GM19438 (cell line): ENCODE measurements around the gene OR52B6.
A peak's percentile ranks its signal among the peaks of the same experiment; 100 is the strongest.
"Not testable (repeated sequence)": the region's sequence is repeated elsewhere in the genome, so short reads cannot be mapped to it uniquely, and the experiment has no call there.

Experiments used
- ATAC-seq: cut with Tn5 transposase; IDR thresholded peaks from one replicate; pipeline ENCODE4 v1.9.1; 2021; ENCODE audit warnings: low read depth; ENCODE audit not compliant: unreplicated experiment

OR52B6 gene

DNA sequence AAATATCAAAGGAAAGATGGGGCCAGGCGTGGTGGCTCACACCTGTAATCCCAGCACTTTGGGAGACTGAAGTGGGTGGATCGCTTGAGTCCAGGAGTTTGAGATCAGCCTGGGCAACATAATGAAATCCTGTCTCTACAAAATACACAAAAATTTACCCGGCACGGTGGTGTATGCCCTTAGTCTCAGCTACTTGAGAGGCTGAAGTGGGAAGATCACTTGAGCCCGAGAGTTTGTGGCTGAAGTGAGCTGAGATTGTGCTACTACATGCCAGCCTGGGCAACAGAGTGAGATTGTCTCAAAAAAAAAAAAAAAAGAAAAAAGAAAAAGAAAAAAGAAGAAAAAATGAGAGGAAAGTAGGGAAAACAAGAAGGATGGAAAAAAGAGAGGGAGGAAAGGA lies 11.9 kb downstream of the OR52B6 start:
- no peak for ATAC-seq

DNA sequence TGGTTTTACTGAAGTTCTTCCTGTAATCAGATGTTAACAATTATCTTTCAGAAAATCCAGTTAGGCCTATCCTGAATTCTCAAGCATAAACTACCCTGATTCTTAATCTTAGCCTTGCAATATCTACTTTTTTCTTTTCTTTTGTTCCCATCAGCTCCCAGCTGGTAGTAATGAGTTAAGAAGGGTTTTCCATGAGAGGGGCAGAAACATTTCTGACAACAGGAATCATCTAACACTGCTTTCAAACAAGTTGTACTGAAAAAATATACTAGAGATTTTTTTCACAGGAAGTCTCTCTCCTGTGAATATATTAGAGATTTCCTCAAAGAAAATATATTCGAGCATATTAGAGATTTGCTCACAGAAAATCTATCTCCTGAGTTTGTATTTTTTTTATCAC lies 12.5 kb downstream of the OR52B6 start:
- ATAC-seq, result no peak

GRCh38 chr11:5596607-5597201 lies 16.0 kb downstream of the OR52B6 start, which contains the start of gene TRIM6:
Gene TRIM6 (plus strand): TSS chr11:5596637. CDS start chr11:5596898, 261 bp downstream.
- ATAC-seq, result no peak

- no peak for ATAC-seq
These were observed 17.3 kb downstream of the OR52B6 start for GRCh38 chr11:5597953-5598352.

GRCh38 chr11:5600374-5600851 lies 19.7 kb downstream of the OR52B6 start:
- ATAC-seq, result peak; percentile 76

- ATAC-seq, result not testable (repeated sequence)
These were observed 22.1 kb downstream of the OR52B6 start for GRCh38 chr11:5602791-5603190.

DNA sequence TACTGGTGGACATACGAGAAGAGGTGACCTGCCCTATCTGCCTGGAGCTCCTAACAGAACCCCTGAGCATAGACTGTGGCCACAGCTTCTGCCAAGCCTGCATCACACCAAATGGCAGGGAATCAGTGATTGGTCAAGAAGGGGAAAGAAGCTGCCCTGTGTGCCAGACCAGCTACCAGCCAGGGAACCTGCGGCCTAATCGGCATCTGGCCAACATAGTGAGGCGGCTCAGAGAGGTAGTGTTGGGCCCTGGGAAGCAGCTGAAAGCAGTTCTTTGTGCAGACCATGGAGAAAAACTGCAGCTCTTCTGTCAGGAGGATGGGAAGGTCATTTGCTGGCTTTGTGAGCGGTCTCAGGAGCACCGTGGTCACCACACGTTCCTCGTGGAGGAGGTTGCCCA lies 22.6 kb downstream of the OR52B6 start:
- no peak for ATAC-seq

DNA sequence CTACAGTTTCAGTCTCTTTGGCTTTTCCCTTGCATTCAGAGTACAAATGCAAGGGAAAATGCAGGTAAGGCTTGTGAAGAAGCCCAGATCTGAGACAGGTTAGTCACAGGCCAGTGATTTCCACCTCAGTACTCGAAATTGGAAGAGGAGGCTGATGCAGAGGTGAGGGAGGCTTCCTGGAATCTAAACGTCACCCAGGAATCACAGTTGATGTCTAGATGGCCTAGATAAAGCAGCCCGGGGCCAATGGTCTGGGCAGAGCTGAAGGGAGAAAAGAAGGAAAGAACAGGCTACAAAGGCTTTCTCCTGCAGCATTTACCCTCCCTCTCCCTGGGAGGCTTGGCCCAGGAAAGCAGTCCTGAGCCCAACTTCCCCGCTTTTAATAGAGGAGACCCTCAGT lies 24.2 kb downstream of the OR52B6 start:
- no peak for ATAC-seq

DNA sequence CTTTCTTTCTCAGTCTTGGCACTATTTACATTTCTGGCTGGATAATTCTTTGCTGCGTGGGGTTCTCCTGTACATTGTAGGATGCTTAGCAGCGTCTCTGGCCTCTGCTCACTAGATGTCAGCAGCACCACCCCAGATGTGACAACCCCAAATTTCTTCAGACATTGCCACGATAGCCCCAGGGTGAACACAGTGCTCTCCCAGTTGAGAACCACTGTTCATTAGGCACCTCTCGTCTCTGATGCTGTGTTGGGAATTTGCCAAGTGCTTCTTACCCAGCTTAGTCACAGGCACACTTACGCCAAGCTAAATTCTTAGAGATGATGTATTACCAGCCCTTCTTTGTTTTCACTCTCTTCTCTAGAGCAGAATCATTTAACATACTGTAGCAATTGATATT lies 25.2 kb downstream of the OR52B6 start:
- no peak for ATAC-seq

DNA sequence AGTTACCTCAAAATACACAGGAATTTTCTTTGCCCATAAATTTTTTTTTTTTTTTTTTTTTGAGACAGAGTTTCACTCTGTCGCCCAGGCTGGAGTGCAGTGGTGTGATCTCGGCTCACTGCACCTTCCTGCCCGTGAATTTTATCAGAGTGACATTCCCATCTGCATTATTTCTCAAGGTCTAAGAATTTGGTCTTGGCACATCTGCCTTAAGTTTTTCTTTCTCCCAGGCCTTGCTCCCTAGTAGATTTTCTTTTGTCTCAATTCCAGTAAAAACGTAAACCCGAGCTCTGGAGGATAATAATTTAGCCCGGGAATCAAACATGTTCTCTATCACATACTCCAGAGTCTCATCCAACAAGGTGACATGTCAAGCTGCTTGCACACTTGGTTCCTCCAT lies 28.1 kb downstream of the OR52B6 start:
- ATAC-seq, result no peak

GRCh38 chr11:5610446-5610845 lies 29.8 kb downstream of the OR52B6 start:
- no peak for ATAC-seq

- no peak for ATAC-seq
These were observed 30.9 kb downstream of the OR52B6 start for GRCh38 chr11:5611627-5612026.

- ATAC-seq, result no peak
These were observed 38.1 kb downstream of the OR52B6 start for GRCh38 chr11:5618807-5619206.

DNA sequence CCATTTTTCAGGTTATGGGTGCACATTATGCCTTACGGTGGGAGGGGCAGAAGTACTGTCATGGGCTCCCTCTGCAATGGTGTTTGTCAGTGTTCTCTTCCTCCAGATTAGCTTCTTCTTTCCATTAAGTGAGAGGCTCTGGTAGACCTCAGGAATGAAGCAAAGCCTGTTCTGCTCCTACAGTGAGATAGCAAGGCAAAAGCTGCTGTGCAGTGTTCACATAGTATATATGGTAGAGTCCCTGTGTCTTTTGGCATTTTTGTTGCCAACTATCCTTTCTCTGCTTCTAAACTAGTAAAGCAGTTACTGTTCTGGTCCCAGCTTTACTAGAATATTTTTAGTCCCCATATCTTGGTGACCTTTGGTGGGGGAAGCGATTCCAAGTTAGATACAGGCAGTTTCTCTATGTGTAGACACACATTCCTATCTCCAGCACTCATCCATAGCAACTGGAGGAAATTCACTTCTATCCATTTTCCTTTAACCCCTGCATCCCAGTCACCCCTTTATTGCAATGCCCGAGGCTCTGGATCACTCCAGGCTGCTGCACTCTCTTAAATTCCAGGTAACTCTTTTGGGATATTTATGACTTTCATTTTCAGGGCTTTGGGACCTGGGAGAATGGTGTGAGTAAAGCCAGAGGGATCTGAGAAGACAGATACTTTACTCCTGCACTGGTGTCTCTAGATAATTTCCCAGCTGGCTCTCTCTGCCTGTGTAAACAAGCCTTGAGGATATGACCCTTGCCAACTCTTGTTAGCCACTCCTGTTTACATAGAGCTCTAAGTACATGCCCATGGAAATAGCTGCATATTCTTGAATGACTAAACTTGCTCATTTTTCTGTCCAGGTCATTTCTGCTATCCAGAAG lies 40.2 kb downstream of the OR52B6 start:
- no peak for ATAC-seq

- no peak for ATAC-seq
These were observed 40.9 kb downstream of the OR52B6 start for GRCh38 chr11:5621580-5621979.

- ATAC-seq, result no peak
These were observed 42.1 kb downstream of the OR52B6 start for GRCh38 chr11:5622802-5623201.

GRCh38 chr11:5624489-5625279 lies 44.0 kb downstream of the OR52B6 start, which contains the start of gene TRIM34:
Gene TRIM34 (plus strand): TSS chr11:5625001. CDS start chr11:5632332, 7,331 bp downstream.
- peak; percentile 98 for ATAC-seq

DNA sequence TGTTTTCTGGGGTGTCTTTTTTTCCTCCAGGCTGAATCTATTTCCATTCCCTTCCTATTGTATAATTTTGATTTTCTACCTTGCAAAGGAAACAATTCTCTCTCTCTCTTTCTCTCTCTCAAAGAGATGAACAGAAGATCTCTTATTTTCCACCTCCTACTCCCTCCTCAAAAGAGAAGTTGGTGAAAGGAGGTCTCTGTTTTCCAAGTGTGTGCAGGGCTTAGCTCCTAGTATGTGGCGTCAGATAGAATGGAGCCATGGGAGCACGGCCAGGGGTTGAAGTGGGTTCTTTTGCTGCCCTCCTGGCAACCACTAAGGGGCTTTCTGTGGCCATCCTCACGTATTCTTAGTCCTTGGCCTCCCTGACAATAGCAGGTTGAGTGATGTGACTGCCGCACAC lies 44.6 kb downstream of the OR52B6 start:
- ATAC-seq, result no peak

DNA sequence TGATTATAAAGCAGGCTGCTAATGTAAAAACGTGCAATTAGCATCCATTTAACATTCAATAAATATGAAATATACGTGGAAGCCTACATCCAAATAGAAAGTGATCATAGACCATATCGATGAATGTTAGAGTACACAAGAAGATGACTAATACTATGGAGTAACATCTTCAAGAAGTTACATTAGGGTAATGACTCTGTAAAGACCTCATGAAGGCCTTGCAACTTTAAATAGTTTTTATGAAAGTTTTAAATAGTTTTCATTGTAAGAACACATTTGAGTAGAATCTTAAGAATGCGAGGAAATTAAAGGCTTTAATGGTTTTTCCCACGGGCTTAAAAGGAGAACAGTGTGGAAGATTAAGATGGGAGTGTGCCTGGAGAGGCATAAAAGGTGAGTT lies 45.5 kb downstream of the OR52B6 start:
- ATAC-seq, result no peak

DNA sequence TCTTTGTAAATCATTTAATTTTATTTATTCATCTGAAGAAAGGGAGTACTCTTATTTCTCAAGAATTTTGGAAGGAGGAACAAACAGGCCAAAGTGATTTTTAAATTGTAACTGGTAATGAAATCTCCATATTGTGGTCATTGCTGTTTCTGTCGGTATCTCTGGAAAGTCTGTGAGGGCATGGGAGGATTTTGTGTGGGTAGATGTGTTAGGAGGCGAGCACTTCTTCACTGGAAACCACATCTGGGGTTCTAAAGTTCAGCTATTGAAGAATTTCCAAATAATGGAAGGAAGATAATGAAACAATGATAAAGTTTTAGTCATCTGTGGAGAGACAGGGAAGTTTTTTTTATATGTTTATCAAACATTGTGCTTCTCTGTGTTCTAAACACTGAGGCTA lies 50.7 kb downstream of the OR52B6 start:
- ATAC-seq, result no peak
